Measurements from ENCODE around the gene FGF3.

FGF3 gene

DNA sequence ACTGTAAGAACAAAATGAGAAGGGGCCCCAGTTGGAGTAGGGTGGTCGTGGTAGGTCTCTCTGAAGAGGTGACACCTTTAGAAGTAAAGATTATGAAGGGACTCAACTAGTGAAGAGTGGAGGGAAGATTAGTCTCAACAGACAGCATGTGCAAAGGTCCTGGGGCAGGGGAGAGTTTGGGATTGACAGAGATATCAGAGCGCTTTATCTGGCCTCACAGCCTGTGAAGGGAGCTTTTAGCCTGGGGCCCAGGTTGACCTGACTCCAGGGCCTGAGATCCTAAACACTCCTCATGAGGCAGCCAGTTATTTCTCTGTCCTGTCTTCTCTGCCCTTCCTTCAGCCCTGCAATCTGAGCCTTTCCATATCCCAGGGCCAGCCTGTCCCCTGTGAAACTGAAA, 16.2 kb downstream of the FGF3 start:
- DNase-seq (ENCODE audit: low spot score): no peak

GRCh38 chr11:69802590-69802989, 16.6 kb downstream of the FGF3 start:
- no peak for DNase-seq (ENCODE audit: low spot score)

DNA sequence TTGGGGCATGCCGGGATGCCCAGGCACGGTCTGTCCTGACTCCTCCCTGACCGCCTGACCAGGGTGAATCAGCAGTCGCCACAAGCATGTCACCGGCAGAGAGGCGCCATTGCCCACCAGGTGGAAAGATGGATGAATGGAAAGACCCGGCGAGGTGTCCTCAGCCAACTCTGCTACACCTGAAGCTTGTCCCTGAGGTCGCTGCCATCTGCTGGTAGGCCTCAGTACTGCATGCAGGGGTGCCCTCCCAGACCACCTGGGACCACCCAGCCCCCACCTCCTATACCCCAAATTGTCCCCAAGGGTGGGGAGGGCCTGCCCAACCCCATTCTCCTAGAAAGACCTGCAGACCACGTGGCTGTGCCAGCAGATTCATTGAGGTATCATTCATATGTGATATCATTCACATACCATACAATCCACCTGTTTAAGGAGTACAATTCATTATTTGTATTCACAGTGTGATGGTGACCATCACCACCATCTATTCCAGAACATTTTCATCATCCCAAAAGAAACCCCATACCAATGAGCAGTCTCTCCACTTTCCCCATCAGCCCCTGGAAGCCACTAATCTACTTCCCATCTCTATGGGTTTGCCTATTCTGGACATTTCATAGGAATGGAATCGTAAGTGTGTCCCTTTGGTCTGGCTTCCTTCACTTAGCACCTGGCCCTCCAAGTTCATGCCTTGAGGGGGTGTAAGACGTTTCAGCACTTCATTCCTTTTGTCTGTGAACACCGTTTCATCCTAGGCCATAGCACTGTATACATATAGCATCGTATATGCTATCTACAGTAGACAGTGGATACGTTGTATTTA, 17.5 kb downstream of the FGF3 start:
- no peak for DNase-seq (ENCODE audit: low spot score)

DNA sequence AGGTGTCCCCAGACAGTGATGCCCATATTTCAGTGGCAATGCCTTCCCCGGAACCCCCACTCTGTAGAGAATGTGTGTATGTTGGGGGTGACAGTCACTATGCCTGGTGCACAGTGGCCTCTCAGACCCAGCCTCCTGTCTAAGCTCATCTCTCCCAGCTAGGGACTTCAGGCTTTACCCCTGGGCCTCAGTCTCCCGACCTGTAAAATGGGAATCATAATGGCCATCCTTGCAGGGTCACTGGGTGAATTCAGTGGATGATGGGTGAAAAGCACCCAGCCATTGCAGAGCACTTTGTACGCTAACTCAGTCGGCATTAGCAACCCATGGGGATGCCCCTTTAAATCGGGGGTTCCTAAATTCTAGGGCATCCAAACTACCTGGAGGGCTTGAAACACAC, 18.9 kb downstream of the FGF3 start:
- DNase-seq (ENCODE audit: low spot score): no peak

DNA sequence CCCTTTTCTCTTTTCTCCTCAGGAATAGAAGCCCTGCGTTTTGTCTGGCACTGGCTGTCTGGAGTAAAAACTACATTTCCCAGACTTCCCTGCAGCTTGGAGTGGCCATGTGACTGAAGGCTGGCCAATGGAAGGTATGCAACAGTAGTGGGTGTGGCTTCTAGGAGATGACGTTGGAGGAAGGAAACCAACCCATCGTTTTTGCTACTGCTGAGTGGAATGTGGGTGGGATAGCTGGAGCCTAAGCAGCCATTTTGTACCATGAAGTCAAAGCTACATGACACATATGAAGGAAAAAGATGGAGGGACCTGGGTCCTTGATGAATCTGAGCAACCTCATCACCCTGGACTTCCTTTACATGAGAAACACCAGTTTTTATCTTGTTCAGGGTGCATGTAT, 19.6 kb downstream of the FGF3 start:
- no peak for DNase-seq (ENCODE audit: low spot score)

- DNase-seq (ENCODE audit: low spot score): no peak
These were observed 20.1 kb downstream of the FGF3 start for GRCh38 chr11:69799097-69799496.

GRCh38 chr11:69797737-69798528, 21.3 kb downstream of the FGF3 start:
- DNase-seq (ENCODE audit: low spot score): no peak

DNA sequence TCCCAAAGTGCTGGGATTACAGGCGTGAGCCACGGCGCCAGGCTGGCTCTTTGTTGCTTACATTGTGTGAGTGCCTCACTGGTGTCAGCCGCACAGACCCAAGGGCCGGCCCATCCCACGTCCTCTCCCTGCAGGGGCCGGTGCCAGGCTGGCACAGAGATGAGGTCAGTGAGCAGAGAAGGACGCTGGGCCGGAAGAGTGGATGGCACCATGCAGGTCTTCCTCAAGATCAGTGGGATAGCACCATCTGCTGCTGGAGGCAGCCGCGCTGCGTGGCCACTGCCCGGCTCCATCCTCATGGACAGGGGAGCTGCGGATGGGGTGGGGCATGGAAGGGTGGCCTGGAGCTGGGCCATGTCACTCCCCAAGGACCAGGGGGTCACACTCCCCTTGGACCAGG, 22.1 kb downstream of the FGF3 start:
- DNase-seq (ENCODE audit: low spot score): no peak

DNA sequence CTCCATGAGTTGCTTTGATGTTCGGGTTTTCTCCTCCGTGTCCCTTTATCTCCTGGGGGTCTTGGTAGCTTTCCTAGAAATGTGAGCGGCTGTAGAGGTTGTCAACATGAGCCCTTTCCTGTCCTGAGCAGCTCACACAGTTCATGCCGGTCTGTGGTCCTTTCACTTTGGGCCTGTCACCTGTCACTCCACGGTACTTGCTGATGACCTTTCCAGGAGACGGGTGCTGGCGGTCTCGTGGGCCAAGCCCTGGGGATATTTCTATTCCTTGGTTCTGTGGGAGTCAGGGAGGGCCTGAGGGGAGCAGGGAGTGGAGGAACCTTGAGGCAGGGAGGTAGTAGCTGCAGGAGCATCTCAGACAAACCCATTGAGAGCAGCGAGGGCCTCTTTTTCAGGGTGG, 23.2 kb downstream of the FGF3 start:
- no peak for DNase-seq (ENCODE audit: low spot score)

DNA sequence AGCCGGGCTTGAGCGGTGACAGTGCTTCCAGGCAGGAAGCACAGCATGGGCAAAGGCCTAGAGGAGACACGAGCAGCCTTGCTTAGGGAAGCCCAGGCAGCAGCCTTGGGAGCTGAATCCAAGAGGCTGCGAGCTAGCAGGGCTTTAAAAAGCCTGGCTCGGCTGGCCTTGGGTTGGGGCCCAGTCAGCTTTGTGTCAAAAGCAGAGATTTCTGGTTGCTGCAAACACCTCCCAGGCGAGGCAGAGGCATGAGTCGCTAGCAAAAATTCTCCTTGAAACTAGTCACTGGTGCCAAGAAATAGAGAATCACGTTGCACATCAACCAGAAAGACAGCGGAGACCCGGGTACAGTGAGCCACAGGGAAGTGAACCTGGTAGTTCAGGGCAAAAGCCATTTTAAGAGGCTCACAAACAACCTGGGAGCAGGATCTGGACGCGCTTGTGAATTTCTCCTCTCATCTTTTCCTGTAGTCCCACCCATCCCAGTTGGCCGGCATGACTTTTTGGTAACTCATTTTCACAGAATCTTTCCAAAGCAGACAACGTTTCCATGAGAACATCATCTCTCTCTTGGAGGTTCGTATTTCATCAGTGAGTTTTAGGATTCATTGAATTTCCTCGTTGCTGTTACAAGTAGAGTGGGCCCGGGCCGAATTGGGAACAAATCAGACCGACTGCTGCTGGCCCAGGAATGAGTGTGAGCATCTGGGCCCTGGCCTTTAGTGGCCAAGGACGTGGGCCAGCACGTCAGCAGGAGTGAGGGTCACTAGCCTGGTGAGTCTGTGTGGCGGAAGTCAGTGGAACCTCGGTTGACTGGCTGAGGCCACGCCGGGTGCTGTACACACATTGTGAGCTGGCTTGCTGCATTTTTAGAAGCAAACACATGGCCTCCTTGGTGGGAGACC, 27.7 kb downstream of the FGF3 start:
- peak; percentile 50 for DNase-seq (ENCODE audit: low spot score)

DNA sequence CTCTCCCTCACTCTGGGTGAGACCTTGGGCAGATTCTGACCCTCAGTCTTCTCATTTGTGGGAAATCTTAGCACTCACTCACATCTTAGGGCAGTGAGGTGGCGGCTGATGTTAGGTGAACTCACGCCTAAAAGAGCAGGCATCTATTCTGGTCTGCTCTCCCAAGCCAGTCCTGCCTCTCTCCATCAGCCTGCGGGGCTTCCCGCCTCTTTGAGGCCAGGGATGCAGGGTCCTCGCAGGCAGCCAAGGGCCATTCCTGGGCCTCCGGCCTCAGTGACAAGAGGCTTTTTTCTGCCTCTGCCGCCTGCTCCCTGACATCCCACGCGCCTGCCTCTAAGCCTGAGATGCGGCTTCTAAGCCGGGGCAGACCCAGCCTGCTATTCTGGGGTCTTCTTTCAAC, 30.3 kb downstream of the FGF3 start:
- no peak for DNase-seq (ENCODE audit: low spot score)

DNA sequence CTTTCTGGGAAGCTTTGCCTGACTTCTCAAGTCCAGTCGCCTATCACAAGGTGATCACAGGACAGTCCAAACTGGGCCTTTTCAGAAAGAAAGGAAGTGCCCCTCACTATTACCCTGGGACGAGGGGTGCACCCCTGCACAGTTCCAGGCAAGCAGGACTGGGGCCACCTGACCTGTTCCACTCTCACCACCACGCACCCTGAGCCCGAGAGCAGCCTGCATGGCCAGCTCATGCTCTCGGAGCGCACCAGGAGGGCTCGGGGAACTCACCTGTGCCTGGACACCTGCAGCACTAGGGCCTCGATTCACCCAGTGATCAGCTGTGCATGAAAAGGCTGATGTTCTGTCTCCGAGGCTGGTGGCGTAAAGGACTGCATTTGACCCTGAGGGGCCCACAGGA, 31.3 kb downstream of the FGF3 start:
- no peak for DNase-seq (ENCODE audit: low spot score)

DNA sequence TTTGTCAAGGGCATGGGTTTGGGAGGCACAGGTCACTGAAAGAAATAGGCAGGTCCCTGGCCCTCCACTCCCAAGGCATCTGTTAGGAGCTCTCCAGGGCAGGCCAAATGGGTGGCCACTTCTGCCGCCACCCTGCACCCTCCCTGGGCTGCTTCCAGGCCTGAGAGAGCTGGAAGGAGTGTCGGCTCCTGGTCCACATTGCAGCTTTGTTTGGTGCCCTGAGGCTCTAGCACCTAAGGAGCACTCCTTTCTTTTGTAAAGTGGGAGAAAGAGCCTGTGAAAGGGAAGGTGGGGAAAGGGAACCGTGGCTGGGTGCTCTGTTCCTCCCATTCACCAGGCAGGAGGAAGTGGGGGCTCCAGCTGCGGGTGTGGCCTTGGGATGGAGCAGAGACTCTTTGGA, 31.8 kb downstream of the FGF3 start:
- DNase-seq (ENCODE audit: low spot score): no peak

DNA sequence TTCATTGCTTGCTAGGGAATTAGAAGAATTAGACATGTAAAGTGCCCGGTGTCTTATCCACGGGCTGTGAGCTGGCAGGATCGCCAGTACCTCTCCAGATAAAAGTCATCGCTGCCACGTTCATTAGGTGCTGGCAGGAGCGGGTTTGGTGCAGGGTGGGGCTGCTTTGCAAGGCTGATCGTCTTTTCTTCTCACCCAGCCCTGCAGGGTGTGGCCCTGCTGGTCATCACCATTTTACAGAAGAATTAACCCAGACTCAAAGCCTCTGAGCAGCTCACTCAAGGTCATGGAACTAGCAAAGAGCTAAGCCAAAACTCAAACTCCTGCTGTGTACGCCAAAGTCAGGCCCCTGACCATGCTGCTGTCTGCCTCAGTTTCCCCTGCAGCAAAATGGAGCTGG, 38.0 kb downstream of the FGF3 start:
- DNase-seq (ENCODE audit: low spot score): no peak

DNA sequence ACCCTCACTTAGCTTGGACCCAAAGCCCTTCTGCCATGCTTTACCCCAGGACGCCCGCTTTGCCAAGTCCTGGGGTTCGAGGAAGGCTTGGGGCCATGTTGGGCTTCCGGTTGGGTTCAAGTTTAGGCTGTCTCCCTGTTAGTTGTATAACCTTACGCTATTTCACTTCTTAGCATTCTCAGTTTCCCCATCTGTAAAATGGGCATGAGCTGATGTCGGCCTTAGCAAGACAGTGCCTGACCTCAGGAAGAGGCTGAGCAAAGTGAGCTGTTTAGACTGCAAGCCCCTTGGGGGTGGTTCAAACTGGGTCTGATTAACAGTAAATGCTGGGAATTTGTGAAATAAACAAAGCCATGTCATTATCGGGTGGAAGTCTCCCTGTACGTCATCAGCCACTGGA, 40.8 kb downstream of the FGF3 start:
- DNase-seq (ENCODE audit: low spot score): no peak

- no peak for DNase-seq (ENCODE audit: low spot score)
These were observed 44.0 kb downstream of the FGF3 start, which contains the start of gene FGF4 for GRCh38 chr11:69775163-69775755. Gene FGF4 (minus strand): TSS chr11:69775341. CDS start chr11:69775084, 257 bp downstream.

DNA sequence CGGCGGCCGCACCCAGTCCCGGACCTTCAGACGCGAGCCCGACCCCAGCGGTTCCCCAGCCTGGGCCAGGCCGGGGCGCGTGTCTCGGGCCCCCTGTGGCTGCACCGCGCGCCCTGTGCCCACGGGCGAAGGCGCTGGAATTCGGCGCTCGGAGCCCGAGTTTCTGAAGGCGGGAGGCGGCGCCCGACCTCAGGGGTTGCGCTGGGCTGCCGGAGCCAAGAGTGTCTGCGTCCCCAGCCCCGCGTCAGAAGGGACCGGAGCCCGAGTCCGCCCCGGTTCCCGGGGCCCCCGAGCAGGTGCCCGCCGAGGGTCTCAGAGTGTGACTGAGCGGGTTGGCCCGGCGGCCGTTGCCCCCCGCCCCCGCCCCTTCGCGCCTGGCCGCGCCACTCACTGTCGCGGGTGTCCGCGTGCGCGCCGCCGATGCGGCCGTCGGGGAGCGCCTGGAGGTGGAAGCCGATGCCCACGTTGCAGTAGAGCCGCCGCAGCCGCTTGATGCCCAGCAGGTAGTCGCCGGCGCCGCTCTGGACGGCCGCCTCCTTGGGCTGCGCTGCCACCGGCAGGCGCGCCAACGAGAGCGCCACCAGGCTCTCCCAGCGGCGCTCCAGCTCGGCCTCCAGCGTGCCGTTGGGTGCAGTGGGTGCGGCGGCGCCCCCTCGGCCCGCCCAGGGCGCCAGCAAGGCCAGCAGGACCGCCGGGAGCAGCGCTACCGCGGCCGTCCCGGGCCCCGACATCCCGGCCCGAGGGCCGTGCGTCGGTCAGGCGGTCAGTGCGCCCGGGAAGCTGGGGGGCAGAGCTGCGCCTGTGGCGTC, 44.7 kb downstream of the FGF3 start:
- no peak for DNase-seq (ENCODE audit: low spot score)

GRCh38 chr11:69773626-69774353, 45.4 kb downstream of the FGF3 start:
- DNase-seq (ENCODE audit: low spot score): no peak

DNA sequence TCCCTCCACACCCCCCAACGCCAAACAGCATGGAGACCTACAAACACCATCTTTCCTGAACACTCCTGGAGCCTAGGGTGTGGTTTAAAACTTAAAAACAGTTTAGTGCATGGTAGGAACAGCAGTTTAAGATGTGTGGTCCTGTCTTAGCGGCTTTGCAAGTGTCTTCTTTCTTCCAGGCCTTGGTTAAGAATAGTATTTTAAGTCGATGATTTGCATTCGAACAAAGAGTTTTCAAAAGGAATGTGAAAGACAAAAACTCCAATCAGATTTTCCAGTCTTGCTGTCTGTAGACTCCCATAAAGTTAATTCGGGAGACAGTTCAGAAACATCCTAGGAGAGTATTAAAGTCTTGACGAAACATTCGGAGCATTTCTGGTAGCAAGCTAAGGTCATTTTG, 47.8 kb downstream of the FGF3 start:
- no peak for DNase-seq (ENCODE audit: low spot score)

- DNase-seq (ENCODE audit: low spot score): no peak
These were observed 48.7 kb downstream of the FGF3 start for GRCh38 chr11:69770540-69770939.
